T1000 (cell line): Measurements from ENCODE around the gene SH3BGRL3.
"Not testable (repeated sequence)": the region's sequence is repeated elsewhere in the genome, so short reads cannot be mapped to it uniquely, and the experiment has no call there.

Experiments
- DNase-seq: peaks from one replicate; lab custom pipeline; 2025; ENCODE audit warnings: mixed read lengths; lab: John Stamatoyannopoulos, UW

Gene SH3BGRL3

GRCh38 chr1:26317146-26317545, 37.3 kb downstream of the SH3BGRL3 start:
- no peak for DNase-seq

GRCh38 chr1:26317612-26318337, 37.9 kb downstream of the SH3BGRL3 start, which contains the start of gene CD52:
TSS of gene CD52 (plus strand) at chr1:26317958. CDS start at chr1:26318018, 60 bp downstream.
- no peak for DNase-seq

- DNase-seq, result no peak
These were observed 38.6 kb downstream of the SH3BGRL3 start for GRCh38 chr1:26318338-26319064.

- no peak for DNase-seq
These were observed 41.0 kb downstream of the SH3BGRL3 start for GRCh38 chr1:26320896-26321295.

- peak; percentile 78 for DNase-seq
These were observed 41.6 kb downstream of the SH3BGRL3 start for GRCh38 chr1:26321315-26322041.

- DNase-seq, result no peak
These were observed 42.1 kb downstream of the SH3BGRL3 start for GRCh38 chr1:26322042-26322331.

GRCh38 chr1:26323382-26323781, 43.5 kb downstream of the SH3BGRL3 start:
- no peak for DNase-seq

GRCh38 chr1:26324550-26324949, 44.7 kb downstream of the SH3BGRL3 start:
- DNase-seq, result no peak

GRCh38 chr1:26327956-26328362, 48.1 kb downstream of the SH3BGRL3 start:
- DNase-seq, result no peak

- DNase-seq, result no peak
These were observed 48.7 kb downstream of the SH3BGRL3 start for GRCh38 chr1:26328597-26328996.

- not testable (repeated sequence) for DNase-seq
These were observed 49.5 kb downstream of the SH3BGRL3 start for GRCh38 chr1:26329380-26329779.

- DNase-seq, result no peak
These were observed 50.4 kb downstream of the SH3BGRL3 start for GRCh38 chr1:26330276-26330675.
